GM19025 (cell line): ENCODE data around the gene SAP30L.
A peak's percentile ranks its signal among the peaks of the same experiment; 100 is the strongest.

Source experiments
- ATAC-seq: cut with Tn5 transposase; IDR thresholded peaks from one replicate; pipeline ENCODE4 v1.9.1; 2021; ENCODE audit warnings: mild to moderate bottlenecking, low read depth, moderate library complexity; ENCODE audit not compliant: unreplicated experiment

SAP30L gene, protein sequence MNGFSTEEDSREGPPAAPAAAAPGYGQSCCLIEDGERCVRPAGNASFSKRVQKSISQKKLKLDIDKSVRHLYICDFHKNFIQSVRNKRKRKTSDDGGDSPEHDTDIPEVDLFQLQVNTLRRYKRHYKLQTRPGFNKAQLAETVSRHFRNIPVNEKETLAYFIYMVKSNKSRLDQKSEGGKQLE

DNA sequence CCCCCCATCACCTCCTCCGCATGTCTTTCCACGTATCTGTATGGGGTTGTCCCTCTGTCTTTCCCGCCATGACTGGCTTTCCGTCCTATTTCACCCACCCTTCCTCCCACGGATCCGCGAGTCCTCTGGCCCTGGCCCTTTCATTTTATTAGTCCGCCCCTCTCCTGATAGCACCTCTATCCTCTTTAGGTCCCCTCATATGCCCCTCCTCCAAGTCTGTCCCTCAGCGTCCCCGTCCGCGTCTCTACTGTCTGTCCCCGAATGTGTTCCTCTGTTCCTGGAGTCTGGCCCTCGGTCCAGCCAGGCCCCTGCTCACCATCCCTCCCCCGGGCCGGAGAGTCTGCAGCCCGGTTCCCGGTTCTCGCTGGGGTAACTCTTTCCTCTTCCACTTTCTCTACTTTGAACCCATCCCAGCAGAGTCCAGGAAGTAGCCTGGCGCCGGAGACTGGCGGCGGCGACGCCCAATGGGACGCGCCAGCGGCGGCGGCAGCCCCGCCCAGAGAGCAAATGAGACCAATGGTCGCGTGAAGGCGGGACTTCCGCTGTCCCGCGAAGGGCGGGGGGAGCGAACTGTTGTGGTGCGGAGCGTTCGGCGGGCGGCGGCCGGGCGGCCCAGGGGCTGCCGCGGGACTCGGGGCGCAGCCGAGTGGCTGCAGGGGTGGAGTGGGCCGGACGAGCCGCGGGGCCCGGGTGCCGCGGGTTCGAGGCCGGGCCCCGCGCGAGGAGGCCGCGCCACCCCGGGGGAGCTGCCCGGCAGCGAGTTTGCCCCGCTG is at the start of gene SAP30L:
TSS of gene SAP30L (plus strand) at position 576 of the 773 bp plus-strand sequence. CDS start 608 bp downstream, outside the sequence.
- ATAC-seq = peak; percentile 93

DNA sequence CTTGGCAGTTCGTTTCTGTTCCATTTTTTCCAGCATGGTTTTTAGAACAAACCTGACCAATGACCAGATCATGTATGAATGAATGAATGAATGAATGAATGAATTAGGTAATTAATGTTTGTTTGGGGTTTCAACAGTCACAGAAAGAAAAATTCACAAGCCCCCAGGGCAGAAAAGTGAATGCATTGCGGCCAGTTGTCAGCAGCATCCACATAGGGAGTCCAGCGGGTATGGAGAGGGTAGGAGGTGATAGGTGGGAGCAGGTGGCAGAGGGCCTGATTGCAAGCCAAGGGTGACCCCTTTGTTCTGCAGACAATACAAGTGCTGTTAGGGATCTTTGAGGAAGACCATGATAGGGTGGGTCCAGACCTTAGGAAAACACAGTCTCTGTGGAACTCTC is 49.7 kb upstream of the SAP30L start:
- ATAC-seq = no peak

DNA sequence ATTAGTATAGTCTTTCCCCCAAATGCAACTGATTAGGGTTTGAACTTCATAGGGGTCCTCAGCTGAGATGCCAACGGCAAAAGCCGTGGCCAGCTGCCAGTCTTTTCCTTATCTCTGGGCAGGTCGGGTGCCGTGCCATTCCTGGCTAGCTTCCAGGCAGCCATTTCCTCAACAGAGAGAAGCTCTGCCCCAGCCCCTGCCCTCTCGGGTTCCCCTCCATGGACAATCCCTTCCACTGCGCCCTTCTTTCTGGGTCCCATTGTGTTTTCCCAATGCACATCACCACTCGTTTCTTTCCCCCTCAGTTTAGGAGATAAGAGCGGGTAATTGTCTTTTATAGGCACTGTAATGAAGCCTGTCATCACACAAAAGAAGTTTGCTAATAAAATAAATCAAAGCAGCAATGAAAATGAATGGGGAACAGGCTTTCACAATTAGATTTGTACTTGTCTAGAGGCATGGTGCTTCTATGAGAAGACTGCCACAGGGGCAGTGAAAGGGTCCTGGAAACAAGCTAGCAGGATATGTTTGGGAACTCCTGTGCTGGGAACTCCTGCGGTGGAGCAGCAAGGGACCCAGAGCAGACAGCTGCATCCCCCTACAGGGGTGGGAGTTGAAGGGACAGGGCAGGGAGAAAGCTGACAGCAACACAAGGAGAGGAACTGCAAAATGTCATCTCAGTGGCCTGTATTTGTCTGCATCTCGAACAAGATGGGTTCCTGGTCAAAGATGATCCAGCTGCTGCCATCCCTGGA is 48.0 kb upstream of the SAP30L start:
- no peak for ATAC-seq

DNA sequence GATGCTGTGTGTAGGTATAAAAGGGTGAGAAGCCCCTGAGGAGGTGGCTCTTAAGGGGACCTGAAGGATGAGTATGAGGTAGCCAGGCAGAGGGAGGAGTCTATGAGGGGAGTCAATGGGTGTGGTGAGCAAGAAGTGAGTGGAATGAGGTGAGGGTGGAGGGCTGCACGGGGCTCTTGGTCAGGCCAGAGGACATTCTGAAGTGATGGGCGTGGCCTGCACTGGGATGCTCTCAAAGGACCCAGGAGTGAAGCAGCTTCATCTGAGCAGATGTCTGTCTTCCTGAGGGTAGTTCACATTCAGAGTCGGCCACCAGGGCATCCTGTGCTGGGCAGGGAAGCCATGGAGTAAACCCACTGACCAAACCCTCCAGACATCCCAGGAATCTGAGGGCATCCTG is 45.1 kb upstream of the SAP30L start:
- ATAC-seq = no peak

DNA sequence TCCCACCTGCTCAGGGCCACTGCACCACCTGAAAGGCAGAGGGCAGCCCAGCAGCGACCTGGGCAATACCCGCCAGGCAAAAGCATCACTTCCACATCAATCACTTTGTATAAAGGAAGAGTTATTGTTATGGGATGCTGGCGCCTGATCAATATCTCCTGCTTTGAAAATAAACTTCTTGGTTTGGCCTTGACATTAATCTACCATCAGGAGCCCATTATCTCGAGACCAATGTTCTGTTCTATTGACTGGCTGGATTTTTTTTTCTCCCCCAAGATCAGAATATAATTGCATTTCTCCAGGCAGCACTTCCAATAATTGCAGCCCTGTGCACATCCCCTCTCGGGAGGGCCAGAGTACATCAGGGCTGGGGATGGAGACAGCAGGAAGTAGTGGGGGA is 44.4 kb upstream of the SAP30L start:
- no peak for ATAC-seq

DNA sequence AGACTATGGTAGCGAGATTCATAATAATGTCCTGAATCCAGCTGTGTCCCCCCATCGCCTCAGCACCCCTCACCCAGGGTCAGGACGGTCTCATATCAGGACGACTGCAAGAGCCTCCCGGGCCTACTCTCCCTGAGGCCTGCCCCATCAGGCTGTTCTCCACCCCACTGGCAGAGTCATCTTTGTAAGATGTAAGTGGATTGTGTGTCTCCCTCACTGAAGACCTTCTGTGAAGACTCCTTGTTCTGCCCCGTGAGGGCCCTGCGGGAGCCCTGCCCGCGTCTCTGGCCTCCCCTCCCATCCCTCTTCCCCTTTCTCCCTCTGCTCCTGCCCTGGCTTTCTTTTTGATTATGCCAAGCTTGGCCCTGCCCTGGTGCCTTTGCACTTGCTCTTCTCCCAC is 43.9 kb upstream of the SAP30L start:
- ATAC-seq = no peak

DNA sequence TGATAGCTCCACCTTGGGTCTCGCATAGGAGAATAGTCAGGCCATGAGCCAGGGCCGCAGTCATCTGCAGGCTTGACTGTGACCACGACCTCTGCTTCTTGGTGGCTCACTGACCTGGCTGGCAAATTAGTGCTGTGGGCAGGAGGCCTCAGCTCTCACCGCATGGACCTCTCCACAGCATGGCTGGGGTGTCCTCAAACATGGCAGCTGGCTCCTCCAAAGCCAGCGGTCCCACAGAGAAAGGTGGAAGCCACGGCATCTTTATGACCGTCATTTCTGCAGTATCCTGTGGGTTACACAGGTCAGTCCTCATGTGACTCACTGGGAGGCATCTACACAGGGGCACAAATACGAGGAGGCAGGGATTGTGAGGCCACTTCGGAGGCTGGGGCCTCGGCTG is 43.2 kb upstream of the SAP30L start:
- no peak for ATAC-seq

DNA sequence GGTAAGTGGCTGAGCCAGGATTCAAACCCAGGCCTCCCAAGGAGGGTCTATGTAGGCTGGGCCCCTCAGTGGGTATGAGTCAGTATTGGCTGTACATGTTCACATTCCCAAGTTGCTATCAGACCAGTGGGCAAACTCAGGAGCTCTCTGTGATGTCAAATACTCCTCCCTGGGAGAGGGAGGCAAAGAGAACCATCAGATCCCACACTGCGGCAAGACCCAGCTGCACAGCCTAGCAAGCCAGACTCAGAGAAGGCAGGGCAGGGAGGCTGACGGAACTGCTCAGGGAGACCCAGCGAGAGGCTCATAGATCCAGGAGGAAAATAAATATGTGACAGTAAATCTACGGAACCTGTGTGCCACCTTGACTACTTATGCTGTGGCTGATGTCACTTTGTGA is 42.6 kb upstream of the SAP30L start:
- ATAC-seq = no peak

DNA sequence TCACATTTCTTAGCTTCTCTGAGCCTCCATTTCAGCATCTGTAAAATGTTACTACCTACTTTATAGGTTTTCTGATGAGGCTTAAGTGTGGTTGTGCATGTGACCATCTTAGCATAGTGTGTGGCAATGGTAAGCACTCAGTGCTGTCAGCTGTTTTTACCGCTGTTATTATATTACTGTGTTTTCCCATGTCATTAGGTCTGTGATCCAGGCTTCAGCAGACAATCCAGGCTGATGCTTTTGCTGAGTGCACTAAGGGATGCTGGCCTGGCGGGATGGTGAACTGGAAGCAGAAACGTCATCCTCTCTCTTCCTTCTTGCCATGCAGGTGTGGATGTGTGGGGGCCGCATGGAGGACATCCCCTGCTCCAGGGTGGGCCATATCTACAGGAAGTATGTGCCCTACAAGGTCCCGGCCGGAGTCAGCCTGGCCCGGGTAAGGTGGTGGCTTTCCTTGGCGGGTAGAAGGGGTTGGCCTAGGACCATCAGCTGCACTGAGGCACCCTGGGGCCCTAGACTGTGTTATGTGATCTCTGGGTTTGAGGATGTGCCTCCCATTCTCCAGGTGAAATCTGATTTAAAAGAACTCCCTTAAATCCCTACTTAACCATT is 41.9 kb upstream of the SAP30L start:
- no peak for ATAC-seq

DNA sequence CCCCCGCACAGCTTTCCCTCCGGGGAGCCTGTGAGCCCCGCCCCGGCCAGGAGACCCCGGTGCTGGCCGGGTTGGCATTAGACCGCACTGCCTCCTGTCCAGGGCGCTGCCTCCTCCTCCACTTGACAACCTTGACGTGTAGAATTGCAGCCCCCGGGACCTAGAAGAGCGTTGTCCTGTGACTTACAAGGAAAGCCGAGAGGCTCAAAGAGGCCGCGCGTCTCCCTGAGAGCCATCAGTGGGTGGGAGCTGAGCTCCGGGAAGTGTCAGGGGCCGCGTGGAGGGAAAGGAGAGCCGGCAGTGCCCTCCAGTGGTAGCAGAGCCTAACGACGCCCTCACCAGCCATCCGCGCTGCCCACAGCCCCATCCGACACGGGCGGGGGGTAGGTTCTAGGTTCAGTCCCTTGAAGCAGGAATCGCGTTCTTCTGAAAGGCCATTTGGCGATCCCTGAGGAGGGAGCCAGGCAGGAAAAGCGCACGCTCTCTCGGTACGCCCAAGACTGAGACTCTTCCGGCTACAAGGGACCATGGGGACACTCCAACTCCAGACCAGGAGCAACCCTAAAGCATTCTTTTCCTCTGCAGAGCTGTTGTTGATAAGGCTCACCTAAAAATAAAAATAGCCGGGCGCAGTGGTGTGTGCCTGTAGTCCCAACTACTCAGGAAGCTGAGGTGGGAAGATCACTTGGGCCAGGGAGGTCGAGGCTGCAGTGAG is 40.6 kb upstream of the SAP30L start:
- ATAC-seq = peak; percentile 98

DNA sequence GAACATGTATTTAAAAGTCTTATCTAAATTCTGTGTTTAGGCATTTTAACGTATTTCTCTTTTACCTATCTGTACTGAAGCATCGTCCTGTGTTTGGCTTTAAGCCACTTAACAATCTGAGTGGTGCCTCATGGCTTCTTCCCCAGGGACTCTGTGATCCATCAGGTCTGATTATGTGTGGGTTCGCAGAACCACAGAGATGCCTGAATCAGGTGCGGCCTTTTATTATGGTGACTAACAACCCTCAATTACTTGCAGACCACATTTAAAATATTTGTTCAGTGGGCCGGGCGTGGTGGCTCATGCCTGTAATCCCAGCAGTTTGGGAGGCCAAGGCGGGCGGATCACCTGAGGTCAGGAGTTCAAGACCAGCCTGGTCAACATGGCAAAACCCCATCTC is 39.6 kb upstream of the SAP30L start:
- ATAC-seq = no peak

DNA sequence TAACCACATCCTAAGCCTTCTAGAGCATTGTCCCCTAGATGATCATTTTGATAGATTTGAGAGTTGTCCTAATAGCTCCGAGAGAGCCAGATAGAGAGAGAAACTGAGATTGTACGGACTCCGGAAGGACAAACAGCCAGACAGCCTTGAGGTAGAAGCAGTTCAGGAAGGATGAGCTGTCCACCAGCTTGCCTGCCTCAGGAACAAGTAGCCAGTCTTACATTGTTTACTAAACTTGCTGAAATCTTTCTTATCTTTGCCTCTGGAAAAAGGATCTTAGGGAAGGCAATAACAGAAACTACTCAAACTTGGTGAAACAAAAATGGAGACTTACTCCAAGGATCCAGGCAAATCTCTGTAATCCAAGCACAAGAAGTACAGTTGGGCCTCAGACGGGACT is 39.0 kb upstream of the SAP30L start:
- no peak for ATAC-seq

DNA sequence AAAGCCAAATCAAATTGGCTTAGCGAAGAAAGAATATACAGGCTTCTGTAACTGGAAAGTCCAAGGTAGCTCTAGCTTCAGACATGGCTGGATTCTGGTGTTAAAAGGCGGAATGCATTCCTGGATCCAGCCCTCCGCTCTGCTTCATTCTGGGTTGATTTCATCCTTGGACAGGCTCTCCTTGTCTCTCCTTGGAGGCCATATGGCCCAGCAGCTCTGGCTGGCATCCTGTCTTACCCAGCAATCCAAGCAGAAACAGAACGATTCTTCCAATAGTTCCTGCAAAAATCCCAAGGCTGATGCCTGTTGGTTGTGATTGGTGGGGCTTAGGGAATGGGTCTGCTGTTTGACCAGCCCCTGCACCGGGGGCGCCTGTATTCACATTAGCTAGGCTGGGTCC is 37.0 kb upstream of the SAP30L start:
- no peak for ATAC-seq

DNA sequence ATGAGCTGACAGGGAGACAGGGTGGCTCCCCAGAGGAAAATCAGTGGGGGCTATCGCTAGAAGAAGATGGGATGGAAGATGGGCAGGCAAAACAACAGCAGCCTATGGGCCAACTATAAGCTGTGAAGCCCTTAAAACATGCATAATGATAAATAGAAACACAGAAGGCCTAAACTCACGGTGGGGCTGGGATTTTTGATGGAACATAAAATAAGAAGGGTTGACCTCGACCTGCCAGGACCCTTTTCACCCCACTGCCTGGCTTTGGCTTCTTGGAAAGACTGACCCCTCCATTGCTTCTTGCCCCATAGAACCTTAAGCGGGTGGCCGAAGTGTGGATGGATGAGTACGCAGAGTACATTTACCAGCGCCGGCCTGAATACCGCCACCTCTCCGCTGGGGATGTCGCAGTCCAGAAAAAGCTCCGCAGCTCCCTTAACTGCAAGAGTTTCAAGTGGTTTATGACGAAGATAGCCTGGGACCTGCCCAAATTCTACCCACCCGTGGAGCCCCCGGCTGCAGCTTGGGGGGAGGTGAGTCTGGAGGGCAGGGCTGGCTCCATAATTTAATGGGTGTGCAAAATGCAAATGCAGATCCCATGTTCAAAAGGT is 36.5 kb upstream of the SAP30L start:
- no peak for ATAC-seq

DNA sequence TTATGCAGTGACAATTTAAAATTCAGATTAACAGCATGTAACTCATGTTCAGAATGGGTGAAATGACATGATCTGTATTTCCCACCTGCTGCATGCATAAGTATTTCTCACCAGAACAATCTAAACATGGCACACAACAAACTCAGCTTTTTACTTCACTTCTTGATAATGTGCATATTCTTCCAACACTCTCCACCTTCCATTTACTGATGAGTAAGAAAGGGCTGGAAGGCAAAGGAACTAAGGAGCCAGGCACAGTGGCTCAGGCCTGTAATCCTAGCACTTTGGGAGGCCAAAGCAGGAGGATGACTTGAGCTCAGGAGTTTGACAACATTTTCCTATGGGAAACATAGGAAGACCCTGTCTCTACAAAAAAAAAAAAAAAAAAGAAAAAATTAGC is 35.8 kb upstream of the SAP30L start:
- no peak for ATAC-seq

DNA sequence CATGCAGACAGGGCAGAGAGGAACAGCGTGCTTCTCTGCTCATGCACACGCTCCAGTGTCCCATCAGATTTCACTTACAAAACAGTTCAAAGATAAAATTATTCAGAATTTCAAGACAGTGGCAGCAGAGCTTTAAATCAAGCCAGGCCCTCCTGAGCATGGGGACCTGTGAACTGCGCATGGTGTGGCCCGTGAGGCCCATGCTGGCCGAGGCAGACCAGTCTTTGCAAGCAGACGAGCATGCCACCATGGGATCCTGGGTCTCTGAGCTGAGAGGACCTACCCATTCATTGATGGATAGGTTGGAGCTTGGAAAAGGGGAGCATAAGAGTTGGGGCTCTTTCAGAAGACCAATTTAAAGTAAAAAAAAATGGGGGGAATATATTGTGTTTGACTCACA is 35.0 kb upstream of the SAP30L start:
- ATAC-seq = no peak

DNA sequence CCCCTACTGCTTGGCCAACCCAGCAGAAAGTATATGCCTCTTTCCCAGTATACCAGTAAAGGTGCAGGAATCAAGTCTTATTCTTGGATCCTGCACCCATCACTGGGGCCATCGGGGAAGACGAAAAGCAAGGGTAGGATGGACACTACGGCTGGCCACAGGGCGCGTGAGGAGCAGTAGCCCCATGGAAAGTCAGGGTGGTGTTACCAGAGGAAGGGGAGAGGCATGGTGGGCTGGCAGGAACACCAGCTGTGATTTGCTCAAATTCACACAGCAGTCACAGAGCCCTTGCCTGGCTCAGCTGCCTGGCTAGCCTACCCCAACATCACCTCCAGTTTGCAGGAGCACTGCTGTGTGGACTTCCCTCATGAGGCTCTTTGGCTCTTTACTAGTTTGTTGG is 34.5 kb upstream of the SAP30L start:
- ATAC-seq = no peak

DNA sequence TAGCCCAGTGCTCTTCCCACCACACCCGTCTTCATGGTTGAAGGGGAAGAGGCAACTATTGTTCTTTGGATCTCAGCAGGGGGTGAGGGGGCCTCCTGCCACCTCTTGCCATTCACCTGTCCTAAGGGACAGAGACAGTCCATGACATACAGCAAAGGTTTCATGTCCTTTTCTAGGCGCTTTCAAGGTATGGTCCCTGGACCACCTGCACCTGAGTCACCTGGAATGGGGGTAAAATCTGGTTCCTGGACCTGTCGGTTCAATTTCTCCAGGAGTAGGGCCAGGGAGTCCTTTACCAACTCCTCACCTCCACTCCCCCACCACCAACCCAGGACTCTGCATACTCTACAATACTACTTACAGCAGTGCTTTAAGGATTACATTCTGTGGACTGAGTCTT is 33.5 kb upstream of the SAP30L start:
- no peak for ATAC-seq

DNA sequence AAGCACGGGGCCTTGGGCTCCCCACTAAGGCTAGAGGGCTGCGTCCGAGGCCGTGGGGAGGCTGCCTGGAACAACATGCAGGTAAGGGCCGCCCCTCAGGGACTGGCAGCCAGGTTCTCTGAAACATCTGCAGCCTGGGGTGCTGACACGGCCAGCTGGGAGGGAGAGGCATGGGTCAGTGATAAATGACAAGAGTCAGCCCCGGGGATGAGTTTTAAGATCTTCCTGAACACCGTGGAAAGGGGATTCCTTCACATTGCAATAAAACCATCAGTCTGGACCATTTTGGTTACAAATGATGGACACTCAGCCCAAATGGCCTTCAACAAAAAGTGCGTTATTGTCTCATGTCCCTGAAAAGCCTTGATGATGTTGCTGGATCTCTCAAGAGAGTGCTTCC is 32.9 kb upstream of the SAP30L start:
- ATAC-seq = no peak

DNA sequence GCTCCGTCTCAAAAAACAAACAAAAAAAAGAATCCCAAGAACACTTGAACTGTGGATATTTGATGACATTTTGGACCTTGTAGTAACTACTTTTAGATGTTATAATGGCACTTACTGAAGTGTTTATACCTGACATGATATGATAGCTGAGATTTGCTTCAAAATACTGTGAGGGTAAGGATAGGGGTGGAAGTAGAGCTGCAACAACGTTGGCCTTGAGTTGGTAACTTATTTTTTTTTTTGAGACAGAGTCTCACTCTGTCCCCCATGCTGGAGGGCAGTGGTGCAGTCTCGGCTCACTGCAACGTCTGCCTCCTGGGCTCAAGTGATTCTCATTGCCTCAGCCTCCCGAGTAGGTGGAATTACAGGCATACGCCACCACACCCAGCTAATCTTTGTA is 30.7 kb upstream of the SAP30L start:
- ATAC-seq = no peak
